Fibroblast of the aortic adventitia (primary cell): ENCODE data around the gene WDR4. TPM values are rescaled to one million over a fixed set of nuclear protein-coding genes. Genes with fewer than 3 reads are reported as not detected.
"Not testable (repeated sequence)": the region's sequence is repeated elsewhere in the genome, so short reads cannot be mapped to it uniquely, and the experiment has no call there.

Experiments
- DNase-seq: peaks from one replicate; pipeline ENCODE4 v3.0.0-alpha.2; 2010; ENCODE audit warnings: low read depth
- H3K4me3 ChIP-seq: 2 replicates; pipeline ENCODE4 v1.5.1; 2011; ENCODE audit warnings: low read depth, mild to moderate bottlenecking, control low read depth, low read length, moderate library complexity
- CTCF ChIP-seq: IDR thresholded peaks from 2 replicates; pipeline ENCODE4 v1.5.1; 2011; ENCODE audit warnings: mild to moderate bottlenecking, low read length, control low read depth, inconsistent platforms; ENCODE audit not compliant: insufficient read depth
- total RNA-seq: library from RNA; depleted of rRNA; stranded (reverse); fragments of >200 nt; gene quantifications from 2 replicates; pipeline ENCODE4 v1.2.3, GENCODE V29; 2012; ENCODE audit warnings: low replicate concordance

The WDR4 gene
- total RNA-seq, 1 donor = 12.8 TPM

DNA sequence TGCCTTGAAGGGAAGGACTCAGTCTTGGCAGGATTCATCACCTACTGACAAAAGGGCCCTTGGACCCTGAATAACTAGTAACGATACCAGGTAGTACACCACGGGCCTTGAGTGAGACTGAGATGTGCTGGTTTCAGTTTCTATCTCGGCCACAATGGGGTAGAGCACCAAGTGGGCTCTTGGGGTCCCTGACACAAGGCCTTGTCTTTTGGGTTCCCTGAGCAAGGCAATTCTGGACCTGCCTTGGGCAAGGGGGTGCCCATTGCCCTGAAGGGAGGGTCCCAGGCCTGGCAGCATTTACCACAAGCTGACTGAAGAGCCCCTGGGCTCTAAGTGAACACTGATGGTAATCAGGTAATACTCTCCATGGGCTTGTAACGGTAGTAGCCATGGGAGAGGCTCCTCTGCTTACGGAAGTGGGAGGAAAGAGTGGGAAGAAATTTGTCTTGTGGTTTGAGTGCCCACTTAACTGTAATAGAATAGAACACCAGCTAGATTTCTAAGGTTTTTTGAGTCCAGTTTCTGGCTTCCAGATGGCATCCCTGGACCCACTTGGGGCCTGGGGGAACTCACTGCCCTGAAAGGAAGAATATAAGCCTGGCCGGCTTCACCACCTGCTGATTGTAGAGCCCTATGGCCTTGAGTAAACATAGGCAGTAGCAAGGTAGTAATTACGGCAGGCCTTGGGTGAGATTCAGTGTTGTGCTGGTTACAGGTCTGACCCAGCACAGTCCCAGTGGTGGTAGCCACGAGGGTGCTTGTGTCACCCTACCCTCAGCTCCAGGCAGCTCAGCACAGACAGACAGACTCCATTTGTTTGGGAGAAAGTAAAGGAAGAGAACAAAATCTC is 58.5 kb downstream of the WDR4 start:
- no peak for TF ChIP-seq CTCF
- DNase-seq = no peak

GRCh38 chr21:42819861-42820615 is 59.3 kb downstream of the WDR4 start:
- TF ChIP-seq CTCF = no peak
- no peak for DNase-seq
- H3K4me3 ChIP-seq = no peak overlapping the region

More for the DNA sequence above, 58.5 kb downstream of the WDR4 start:
- H3K4me3 ChIP-seq = no peak overlapping the region

DNA sequence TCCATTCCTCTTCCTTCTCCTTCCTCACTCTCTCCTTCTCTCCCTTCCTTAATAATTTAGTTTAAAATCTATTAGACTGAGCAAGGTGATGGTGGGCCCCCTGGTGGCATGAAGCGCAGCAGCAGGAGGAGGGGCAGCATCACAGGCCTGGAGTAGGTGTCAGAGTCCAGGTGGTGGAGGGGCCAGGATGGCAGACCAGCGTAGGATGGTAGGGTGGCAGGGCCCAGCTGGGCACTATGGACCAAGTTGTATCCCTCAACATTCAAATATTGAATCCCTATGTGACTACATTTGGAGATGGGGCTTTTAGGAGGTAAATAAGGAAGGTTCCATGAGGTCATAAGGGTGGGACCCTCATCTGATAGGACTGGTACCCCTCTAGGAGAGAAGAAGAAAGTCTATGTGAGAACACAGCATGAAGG is 61.0 kb downstream of the WDR4 start:
- peak; percentile 46 for DNase-seq
- TF ChIP-seq CTCF = peak; percentile 81
- no peak overlapping the region for H3K4me3 ChIP-seq

DNA sequence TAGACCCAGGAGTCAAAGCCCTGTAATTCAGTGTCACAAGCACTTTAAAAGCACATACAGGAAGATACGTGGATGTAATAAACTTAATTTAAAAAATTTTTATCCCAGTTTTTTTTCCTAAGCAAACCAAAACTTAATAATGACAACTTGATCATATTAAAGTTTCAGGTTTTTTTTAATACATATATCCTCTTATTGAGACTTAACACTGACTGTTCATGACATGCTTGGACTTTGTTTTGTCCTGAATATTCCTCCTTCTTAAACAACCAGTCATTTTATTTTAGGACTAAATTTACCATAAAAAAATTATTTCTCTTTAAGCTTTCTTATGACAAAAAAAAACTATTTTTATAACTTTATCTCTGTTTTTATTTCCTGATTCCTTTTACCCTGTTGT is 64.1 kb downstream of the WDR4 start:
- no peak for TF ChIP-seq CTCF
- H3K4me3 ChIP-seq = no peak overlapping the region
- no peak for DNase-seq

DNA sequence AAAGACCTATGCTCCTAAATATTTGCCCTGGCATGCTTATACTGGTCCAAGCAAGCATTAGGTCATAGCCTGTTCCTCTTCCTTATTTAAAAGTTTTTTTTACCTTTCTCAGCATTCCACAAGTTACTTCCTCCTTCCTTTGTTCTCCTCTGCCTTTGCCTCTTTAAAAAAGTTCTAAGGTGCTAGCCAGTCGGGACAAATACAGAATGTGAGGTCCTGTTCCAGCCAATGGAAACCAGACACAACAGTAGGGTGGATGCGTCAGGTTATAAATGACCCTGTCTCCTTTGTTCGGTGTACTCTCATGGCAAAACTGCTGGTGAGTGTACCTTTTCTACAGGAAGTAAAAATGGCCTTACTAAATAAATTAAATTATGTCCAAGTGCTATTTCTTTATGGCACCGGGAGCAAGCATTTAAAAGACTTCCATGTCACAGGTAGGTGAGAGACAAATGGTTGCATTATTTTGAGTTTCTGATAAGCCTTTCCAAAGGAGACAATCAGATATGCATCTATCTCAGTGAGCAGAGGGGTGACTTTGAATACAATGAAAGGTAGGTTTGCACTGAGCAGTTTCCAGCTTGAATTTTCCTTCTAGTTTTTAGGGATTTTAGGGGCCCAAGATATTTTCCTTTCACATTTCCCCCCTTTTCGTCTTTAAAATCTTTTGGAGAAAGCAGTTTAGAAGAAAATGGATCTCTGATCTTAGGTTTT is 66.7 kb downstream of the WDR4 start:
- not testable (repeated sequence) for H3K4me3 ChIP-seq, DNase-seq

GRCh38 chr21:42811960-42812359 is 67.4 kb downstream of the WDR4 start:
- DNase-seq = no peak
- no peak for TF ChIP-seq CTCF
- H3K4me3 ChIP-seq = no peak overlapping the region
